Fibroblast of lung (primary cell): Measurements from ENCODE around the gene ZNG1F.
"Not testable (repeated sequence)": the region's sequence is repeated elsewhere in the genome, so short reads cannot be mapped to it uniquely, and the experiment has no call there.

Source experiments
- EZH2 ChIP-seq: IDR thresholded peaks from 2 replicates; pipeline ENCODE4 v1.5.1; 2012; ENCODE audit warnings: low read length, control low read depth, mild to moderate bottlenecking; ENCODE audit errors: missing control alignments
- TF ChIP-seq, protein P1 (sequence below), 2 donors: IDR thresholded peaks in 1 of 2; conservative IDR thresholded peaks in 1 of 2; 1 replicate in 1 of 2; 2 replicates in 1 of 2; pipeline ENCODE4 v1.5.1; 2011 to 2012; ENCODE audit warnings: low read length in 2 of 2, control low read depth in 1 of 2, inconsistent platforms in 1 of 2, low read depth in 1 of 2, mild to moderate bottlenecking in 1 of 2

DNA sequence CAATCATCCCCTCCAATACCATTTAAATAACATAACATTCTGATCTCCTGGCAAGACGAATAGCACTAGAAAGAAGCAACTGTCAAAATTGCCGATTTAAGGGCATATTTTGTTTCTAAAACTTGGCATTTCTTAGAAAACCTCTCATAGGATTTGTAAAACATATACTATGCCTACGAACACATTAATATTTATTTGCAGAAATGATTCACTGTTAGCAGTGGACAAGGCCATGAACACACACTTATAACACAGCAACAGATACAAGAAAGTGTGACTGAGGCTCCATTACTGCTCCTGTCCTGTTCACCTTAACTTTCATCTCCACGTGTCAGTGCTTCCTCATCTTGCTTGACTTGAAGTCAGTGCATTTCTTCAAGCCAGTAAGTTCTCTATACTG lies 106.8 kb downstream of the ZNG1F start:
- TF ChIP-seq, protein P1, sequence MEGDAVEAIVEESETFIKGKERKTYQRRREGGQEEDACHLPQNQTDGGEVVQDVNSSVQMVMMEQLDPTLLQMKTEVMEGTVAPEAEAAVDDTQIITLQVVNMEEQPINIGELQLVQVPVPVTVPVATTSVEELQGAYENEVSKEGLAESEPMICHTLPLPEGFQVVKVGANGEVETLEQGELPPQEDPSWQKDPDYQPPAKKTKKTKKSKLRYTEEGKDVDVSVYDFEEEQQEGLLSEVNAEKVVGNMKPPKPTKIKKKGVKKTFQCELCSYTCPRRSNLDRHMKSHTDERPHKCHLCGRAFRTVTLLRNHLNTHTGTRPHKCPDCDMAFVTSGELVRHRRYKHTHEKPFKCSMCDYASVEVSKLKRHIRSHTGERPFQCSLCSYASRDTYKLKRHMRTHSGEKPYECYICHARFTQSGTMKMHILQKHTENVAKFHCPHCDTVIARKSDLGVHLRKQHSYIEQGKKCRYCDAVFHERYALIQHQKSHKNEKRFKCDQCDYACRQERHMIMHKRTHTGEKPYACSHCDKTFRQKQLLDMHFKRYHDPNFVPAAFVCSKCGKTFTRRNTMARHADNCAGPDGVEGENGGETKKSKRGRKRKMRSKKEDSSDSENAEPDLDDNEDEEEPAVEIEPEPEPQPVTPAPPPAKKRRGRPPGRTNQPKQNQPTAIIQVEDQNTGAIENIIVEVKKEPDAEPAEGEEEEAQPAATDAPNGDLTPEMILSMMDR (conservative IDR thresholded peaks at IDR 0.05 in 1 of 2, IDR thresholded peaks at IDR 0.05 in 1 of 2; ENCODE audit: low read depth in 1 of 2, low read length in 2 of 2): not testable (repeated sequence)
- not testable (repeated sequence) for TF ChIP-seq EZH2
